ENCODE data around the gene TPST1.

Gene TPST1

GRCh38 chr7:66269978-66270377, 64.8 kb downstream of the TPST1 start:
- no peaks in the 10 kb centered on the region for H3K79me2 ChIP-seq (ENCODE audit: low read length)
- H3K4me1 ChIP-seq (ENCODE audit: low read length) = no peaks in the 10 kb centered on the region
- no peak overlapping the region for H3K27ac ChIP-seq (ENCODE audit: low read length)
- no peak overlapping the region for H3K4me3 ChIP-seq (ENCODE audit: low read length)
- no peaks in the 10 kb centered on the region for H3K36me3 ChIP-seq (replicated peaks; ENCODE audit: low read depth, low read length)
- peaks cover 9% of the 10 kb centered on the region; the same call in 1 of the 2 replicates for H3K9me3 ChIP-seq (ENCODE audit: insufficient read depth, low read length)
- H3K9ac ChIP-seq (ENCODE audit: low read length) = no peak overlapping the region
- H4K20me1 ChIP-seq (ENCODE audit: insufficient read depth, low read length) = no peaks in the 10 kb centered on the region
- no peak overlapping the region for H3K4me2 ChIP-seq (ENCODE audit: low read length)
- H2AFZ ChIP-seq (ENCODE audit: low read depth, low read length) = no peak overlapping the region
- H3K27me3 ChIP-seq (ENCODE audit: low read depth, low read length) = no peaks in the 10 kb centered on the region
- TF ChIP-seq CTCF (IDR thresholded peaks at IDR 0.05; ENCODE audit: low read depth, low read length) (no peak), EZH2phosphoT487 (IDR thresholded peaks at IDR 0.05; ENCODE audit: low read depth) (no peak)

- no peak for TF ChIP-seq CTCF (IDR thresholded peaks at IDR 0.05; ENCODE audit: low read depth, low read length)
- TF ChIP-seq EZH2phosphoT487 (IDR thresholded peaks at IDR 0.05; ENCODE audit: low read depth) = no peak
- H3K4me1 ChIP-seq (ENCODE audit: low read length) = no peaks in the 10 kb centered on the region
- H3K36me3 ChIP-seq (replicated peaks; ENCODE audit: low read depth, low read length) = no peaks in the 10 kb centered on the region
- H4K20me1 ChIP-seq (ENCODE audit: insufficient read depth, low read length) = no peaks in the 10 kb centered on the region
- no peak overlapping the region for H3K4me3 ChIP-seq (ENCODE audit: low read length)
- no peaks in the 10 kb centered on the region for H3K27me3 ChIP-seq (ENCODE audit: low read depth, low read length)
- no peak overlapping the region for H3K27ac ChIP-seq (ENCODE audit: low read length)
- no peaks in the 10 kb centered on the region for H3K79me2 ChIP-seq (ENCODE audit: low read length)
- H3K4me2 ChIP-seq (ENCODE audit: low read length) = no peak overlapping the region
- H2AFZ ChIP-seq (ENCODE audit: low read depth, low read length) = no peak overlapping the region
- H3K9ac ChIP-seq (ENCODE audit: low read length) = no peak overlapping the region
- no peaks in the 10 kb centered on the region for H3K9me3 ChIP-seq (ENCODE audit: insufficient read depth, low read length)
Measured at GRCh38 chr7:66272321-66272720, 67.2 kb downstream of the TPST1 start.

GRCh38 chr7:66276363-66276762, 71.2 kb downstream of the TPST1 start:
- no peaks in the 10 kb centered on the region for H3K36me3 ChIP-seq (replicated peaks; ENCODE audit: low read depth, low read length)
- no peak overlapping the region for H2AFZ ChIP-seq (ENCODE audit: low read depth, low read length)
- no peaks in the 10 kb centered on the region for H3K27me3 ChIP-seq (ENCODE audit: low read depth, low read length)
- no peaks in the 10 kb centered on the region for H3K79me2 ChIP-seq (ENCODE audit: low read length)
- H4K20me1 ChIP-seq (ENCODE audit: insufficient read depth, low read length) = no peaks in the 10 kb centered on the region
- H3K4me2 ChIP-seq (ENCODE audit: low read length) = no peak overlapping the region
- H3K9me3 ChIP-seq (ENCODE audit: insufficient read depth, low read length) = no peaks in the 10 kb centered on the region
- TF ChIP-seq EZH2phosphoT487 (IDR thresholded peaks at IDR 0.05; ENCODE audit: low read depth) (no peak), CTCF (IDR thresholded peaks at IDR 0.05; ENCODE audit: low read depth, low read length) (no peak)
- H3K4me3 ChIP-seq (ENCODE audit: low read length) = no peak overlapping the region
- H3K9ac ChIP-seq (ENCODE audit: low read length) = no peak overlapping the region
- H3K27ac ChIP-seq (ENCODE audit: low read length) = no peak overlapping the region
- H3K4me1 ChIP-seq (ENCODE audit: low read length) = no peaks in the 10 kb centered on the region

GRCh38 chr7:66277492-66277891, 72.4 kb downstream of the TPST1 start:
- H2AFZ ChIP-seq (ENCODE audit: low read depth, low read length) = no peak overlapping the region
- TF ChIP-seq EZH2phosphoT487 (IDR thresholded peaks at IDR 0.05; ENCODE audit: low read depth) (no peak), CTCF (IDR thresholded peaks at IDR 0.05; ENCODE audit: low read depth, low read length) (no peak)
- H3K36me3 ChIP-seq (replicated peaks; ENCODE audit: low read depth, low read length) = no peaks in the 10 kb centered on the region
- no peaks in the 10 kb centered on the region for H3K79me2 ChIP-seq (ENCODE audit: low read length)
- no peaks in the 10 kb centered on the region for H3K4me1 ChIP-seq (ENCODE audit: low read length)
- H3K9ac ChIP-seq (ENCODE audit: low read length) = no peak overlapping the region
- no peak overlapping the region for H3K4me3 ChIP-seq (ENCODE audit: low read length)
- H3K27ac ChIP-seq (ENCODE audit: low read length) = no peak overlapping the region
- H4K20me1 ChIP-seq (ENCODE audit: insufficient read depth, low read length) = no peaks in the 10 kb centered on the region
- no peaks in the 10 kb centered on the region for H3K9me3 ChIP-seq (ENCODE audit: insufficient read depth, low read length)
- H3K27me3 ChIP-seq (ENCODE audit: low read depth, low read length) = no peaks in the 10 kb centered on the region
- no peak overlapping the region for H3K4me2 ChIP-seq (ENCODE audit: low read length)
